ENCODE measurements around the gene SYNGR1. TPM values are rescaled to one million over a fixed set of nuclear protein-coding genes. Genes with fewer than 3 reads are reported as not detected.

SYNGR1 gene
- total and polyA plus RNA-seq, 2 donors (not counting 1 experiment from before 2014, with no cell fraction given), result 9.4 to 31.9 TPM

DNA sequence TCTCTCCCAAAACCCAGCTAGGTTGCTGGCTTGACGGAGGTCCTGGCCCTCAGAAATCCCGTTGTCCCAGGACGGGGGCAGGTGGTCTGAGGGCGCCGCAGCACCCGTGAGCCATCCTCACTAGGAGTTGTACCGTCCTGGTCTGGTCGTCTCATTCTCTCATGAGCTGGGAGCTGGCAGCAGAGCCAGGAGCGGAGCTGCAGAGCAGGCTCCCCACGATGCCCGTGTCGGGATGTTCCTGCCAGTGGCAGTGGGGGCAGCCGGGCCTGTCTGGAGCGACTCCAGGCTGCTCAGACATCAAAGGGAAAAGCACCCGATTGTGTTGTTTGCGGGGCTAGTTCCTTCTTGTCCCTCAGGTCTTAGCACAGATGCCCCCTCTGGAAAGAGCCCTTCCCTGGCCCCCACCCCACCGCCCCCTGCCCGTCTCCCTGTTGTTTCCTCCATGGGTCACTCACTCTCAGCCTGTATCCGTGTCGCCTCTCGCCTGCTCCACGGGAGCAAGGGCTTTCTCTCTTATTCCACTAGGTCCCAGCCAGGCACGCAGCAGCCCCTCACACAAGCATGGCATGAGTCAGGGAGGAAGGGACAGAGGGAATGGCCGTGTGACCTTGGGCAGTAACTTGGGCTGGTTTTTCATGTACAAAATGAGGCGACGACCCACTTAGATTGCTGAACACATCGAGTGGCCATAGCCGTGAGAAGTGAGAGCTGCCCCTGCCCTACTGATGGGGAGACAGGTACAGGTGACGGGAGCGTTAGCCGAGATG is 83.9 kb downstream of the SYNGR1 start:
- H3K36me3 ChIP-seq (replicated peaks in 1 of 2; ENCODE audit: control extremely low read depth in 1 of 2, control insufficient read depth in 1 of 2, extremely low read depth in 1 of 2, insufficient read depth in 2 of 2, low read length in 1 of 2), result peaks cover 0 to 37% of the 10 kb centered on the region in 2 experiments
- H3K79me2 ChIP-seq (ENCODE audit: control insufficient read depth, insufficient read depth, low read length), result no peaks in the 10 kb centered on the region
- no peak overlapping the region for H3K4me3 ChIP-seq (ENCODE audit: control extremely low read depth in 1 of 5, extremely low read depth in 1 of 5, insufficient read depth in 1 of 5, low read depth in 2 of 5, low read length in 4 of 5)
- H4K20me1 ChIP-seq (ENCODE audit: control insufficient read depth, insufficient read depth, low read length, poor library complexity, severe bottlenecking), result no peaks in the 10 kb centered on the region
- DNase-seq (no peak), ATAC-seq (ENCODE audit: low read depth) (no peak)
- no peaks in the 10 kb centered on the region for H3K9me3 ChIP-seq (ENCODE audit: control extremely low read depth in 1 of 3, control insufficient read depth in 2 of 3, insufficient read depth in 1 of 3, low read length in 2 of 3)
- H3K4me2 ChIP-seq (replicated peaks; ENCODE audit: low read depth, low read length, poor library complexity, severe bottlenecking), result no peak overlapping the region
- Mint-ChIP-seq H3K27me3 (no peaks in the 10 kb centered on the region), H3K9me3 (ENCODE audit: insufficient read depth) (no peaks in the 10 kb centered on the region), H3K4me1 (peaks cover 11% of the 10 kb centered on the region), H3K4me3 (no peak overlapping the region), H3K27ac (no peak overlapping the region)
- TF ChIP-seq, protein P1, sequence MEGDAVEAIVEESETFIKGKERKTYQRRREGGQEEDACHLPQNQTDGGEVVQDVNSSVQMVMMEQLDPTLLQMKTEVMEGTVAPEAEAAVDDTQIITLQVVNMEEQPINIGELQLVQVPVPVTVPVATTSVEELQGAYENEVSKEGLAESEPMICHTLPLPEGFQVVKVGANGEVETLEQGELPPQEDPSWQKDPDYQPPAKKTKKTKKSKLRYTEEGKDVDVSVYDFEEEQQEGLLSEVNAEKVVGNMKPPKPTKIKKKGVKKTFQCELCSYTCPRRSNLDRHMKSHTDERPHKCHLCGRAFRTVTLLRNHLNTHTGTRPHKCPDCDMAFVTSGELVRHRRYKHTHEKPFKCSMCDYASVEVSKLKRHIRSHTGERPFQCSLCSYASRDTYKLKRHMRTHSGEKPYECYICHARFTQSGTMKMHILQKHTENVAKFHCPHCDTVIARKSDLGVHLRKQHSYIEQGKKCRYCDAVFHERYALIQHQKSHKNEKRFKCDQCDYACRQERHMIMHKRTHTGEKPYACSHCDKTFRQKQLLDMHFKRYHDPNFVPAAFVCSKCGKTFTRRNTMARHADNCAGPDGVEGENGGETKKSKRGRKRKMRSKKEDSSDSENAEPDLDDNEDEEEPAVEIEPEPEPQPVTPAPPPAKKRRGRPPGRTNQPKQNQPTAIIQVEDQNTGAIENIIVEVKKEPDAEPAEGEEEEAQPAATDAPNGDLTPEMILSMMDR (IDR thresholded peaks at IDR 0.05), result no peak
- TF ChIP-seq EZH2 (IDR thresholded peaks at IDR 0.05; ENCODE audit: borderline replicate concordance, insufficient read depth, low read depth, low read length, poor library complexity, severe bottlenecking), result no peak
- POLR2A ChIA-PET, result interaction anchor here (0.7 to 2.7 kb wide), 2 partner anchors 13 to 578 kb away, joined by 3 to 6 read pairs; no protein-coding TSS in a partner anchor
- H3K27me3 ChIP-seq (replicated peaks in 1 of 4; ENCODE audit: control extremely low read depth in 1 of 4, control insufficient read depth in 3 of 4, insufficient read depth in 4 of 4, low read length in 3 of 4), result no peaks in the 10 kb centered on the region
- CTCF ChIA-PET, result interaction anchor here (6.5 kb wide), 1 partner anchor 60 kb away, joined by 37 read pairs; no protein-coding TSS in a partner anchor
- H2AFZ ChIP-seq (ENCODE audit: insufficient read depth, low read depth, low read length, poor library complexity, severe bottlenecking), result no peak overlapping the region
- intact Hi-C loops (cut with micrococcal nuclease), result no loop called here
- no peak overlapping the region for H3K9ac ChIP-seq (ENCODE audit: low read length)
- H3K27ac ChIP-seq (ENCODE audit: low read length in 2 of 2), result no peak overlapping the region
- H3K4me1 ChIP-seq (ENCODE audit: control insufficient read depth in 2 of 2, insufficient read depth in 2 of 2, low read length in 2 of 2), result peaks cover 6 to 15% of the 10 kb centered on the region in 2 donors
- WGBS (ENCODE audit: insufficient coverage), result 93% methylated on average over 27 of the region's 31 CpGs

DNA sequence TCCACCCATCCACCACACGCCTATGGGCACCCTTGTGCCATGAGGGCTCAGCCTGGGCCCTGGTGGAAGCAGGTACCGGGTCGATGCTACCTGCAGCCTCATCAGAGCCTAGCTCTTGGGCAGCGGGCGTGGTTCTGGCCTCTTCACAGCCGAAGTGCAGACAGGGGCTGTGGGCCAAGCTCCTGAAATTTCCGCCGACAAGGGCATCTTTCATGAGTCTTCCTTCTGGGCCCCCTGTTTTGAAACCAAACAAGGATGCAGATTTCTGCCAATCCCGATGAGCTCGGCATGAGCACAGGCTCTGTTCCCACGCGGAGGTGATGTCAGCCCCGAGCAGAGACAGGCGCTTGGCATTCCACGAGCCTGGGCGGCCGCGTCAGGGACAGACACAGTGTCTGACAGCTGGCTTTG is 84.5 kb downstream of the SYNGR1 start:
- intact Hi-C loops (cut with micrococcal nuclease), result no loop called here
- POLR2A ChIA-PET, result interaction anchor here (2.7 kb wide), 1 partner anchor 12 kb away, joined by 6 read pairs; no protein-coding TSS in a partner anchor
- peaks cover 0 to 5% (median 0%) of the 10 kb centered on the region in 4 experiments for H3K27me3 ChIP-seq (replicated peaks in 1 of 4; ENCODE audit: control extremely low read depth in 1 of 4, control insufficient read depth in 3 of 4, insufficient read depth in 4 of 4, low read length in 3 of 4)
- H3K79me2 ChIP-seq (ENCODE audit: control insufficient read depth, insufficient read depth, low read length), result no peaks in the 10 kb centered on the region
- no peak overlapping the region for H3K4me3 ChIP-seq (ENCODE audit: control extremely low read depth in 1 of 5, extremely low read depth in 1 of 5, insufficient read depth in 1 of 5, low read depth in 2 of 5, low read length in 4 of 5)
- WGBS (ENCODE audit: insufficient coverage), result 97% methylated on average over 17 of the region's 18 CpGs
- H3K4me2 ChIP-seq (replicated peaks; ENCODE audit: low read depth, low read length, poor library complexity, severe bottlenecking), result no peak overlapping the region
- H3K9me3 Mint-ChIP-seq (ENCODE audit: insufficient read depth), result no peaks in the 10 kb centered on the region
- TF ChIP-seq EZH2 (IDR thresholded peaks at IDR 0.05; ENCODE audit: borderline replicate concordance, insufficient read depth, low read depth, low read length, poor library complexity, severe bottlenecking), result no peak
- TF ChIP-seq, protein P1 (IDR thresholded peaks at IDR 0.05), result no peak
- H3K4me3 Mint-ChIP-seq, result no peak overlapping the region
- H3K4me1 Mint-ChIP-seq, result peaks cover 17% of the 10 kb centered on the region
- H3K27ac Mint-ChIP-seq, result no peak overlapping the region
- H3K9me3 ChIP-seq (ENCODE audit: control extremely low read depth in 1 of 3, control insufficient read depth in 2 of 3, insufficient read depth in 1 of 3, low read length in 2 of 3), result no peaks in the 10 kb centered on the region
- H4K20me1 ChIP-seq (ENCODE audit: control insufficient read depth, insufficient read depth, low read length, poor library complexity, severe bottlenecking), result no peaks in the 10 kb centered on the region
- ATAC-seq (ENCODE audit: low read depth) (no peak), DNase-seq (no peak)
- CTCF ChIA-PET, result interaction anchor here (0.7 to 6.5 kb wide), 3 partner anchors 59 to 86 kb away, joined by 3 to 37 read pairs (median 5); partner anchors contain the start of gene ATF4
- H2AFZ ChIP-seq (ENCODE audit: insufficient read depth, low read depth, low read length, poor library complexity, severe bottlenecking), result no peak overlapping the region
- peaks cover 0 to 33% of the 10 kb centered on the region in 2 experiments for H3K36me3 ChIP-seq (replicated peaks in 1 of 2; ENCODE audit: control extremely low read depth in 1 of 2, control insufficient read depth in 1 of 2, extremely low read depth in 1 of 2, insufficient read depth in 2 of 2, low read length in 1 of 2)
- H3K27ac ChIP-seq (ENCODE audit: low read length in 2 of 2), result no peak overlapping the region
- no peaks in the 10 kb centered on the region for H3K27me3 Mint-ChIP-seq
- H3K9ac ChIP-seq (ENCODE audit: low read length), result no peak overlapping the region
- H3K4me1 ChIP-seq (ENCODE audit: control insufficient read depth in 2 of 2, insufficient read depth in 2 of 2, low read length in 2 of 2), result peaks cover 8 to 18% of the 10 kb centered on the region in 2 donors

Data from B cell (primary cell).